Retinal pigment epithelial cell (primary cell): ENCODE data around the gene RNF212.

Experiments used
- DNase-seq: peaks from one replicate; pipeline ENCODE4 v3.0.0-alpha.2; 2010; ENCODE audit warnings: low read depth
- H3K4me3 ChIP-seq: 2 replicates; pipeline ENCODE4 v1.5.1; 2011; ENCODE audit warnings: mild to moderate bottlenecking, low read length, control low read depth, moderate library complexity
- TF ChIP-seq, protein P1 (sequence below): conservative IDR thresholded peaks from 2 replicates; pipeline ENCODE4 v1.5.1; 2011; ENCODE audit warnings: low read depth, low read length, control low read depth, inconsistent platforms

Gene RNF212

DNA sequence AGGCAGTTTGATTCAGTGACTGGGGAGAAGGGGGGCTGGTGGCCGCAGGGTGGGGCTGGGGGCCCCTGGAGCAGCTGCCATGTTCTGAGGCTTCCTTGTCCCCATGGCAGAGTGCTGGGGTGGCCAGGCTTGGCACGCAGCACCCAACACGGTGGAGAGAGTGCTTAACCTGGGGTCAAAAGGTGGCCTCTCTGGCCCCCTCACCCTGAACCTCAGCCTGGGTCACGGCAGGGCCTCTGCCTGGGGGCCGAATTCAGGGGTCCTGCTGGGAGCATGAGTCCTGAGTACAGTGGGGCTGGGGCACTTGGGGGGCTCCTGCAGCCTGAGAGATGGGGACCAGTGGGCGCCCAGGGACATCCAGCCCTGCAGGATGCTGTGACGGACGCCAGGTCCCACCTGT lies 82.0 kb downstream of the RNF212 start:
- no peak overlapping the region for H3K4me3 ChIP-seq
- DNase-seq = no peak
- TF ChIP-seq, protein P1, sequence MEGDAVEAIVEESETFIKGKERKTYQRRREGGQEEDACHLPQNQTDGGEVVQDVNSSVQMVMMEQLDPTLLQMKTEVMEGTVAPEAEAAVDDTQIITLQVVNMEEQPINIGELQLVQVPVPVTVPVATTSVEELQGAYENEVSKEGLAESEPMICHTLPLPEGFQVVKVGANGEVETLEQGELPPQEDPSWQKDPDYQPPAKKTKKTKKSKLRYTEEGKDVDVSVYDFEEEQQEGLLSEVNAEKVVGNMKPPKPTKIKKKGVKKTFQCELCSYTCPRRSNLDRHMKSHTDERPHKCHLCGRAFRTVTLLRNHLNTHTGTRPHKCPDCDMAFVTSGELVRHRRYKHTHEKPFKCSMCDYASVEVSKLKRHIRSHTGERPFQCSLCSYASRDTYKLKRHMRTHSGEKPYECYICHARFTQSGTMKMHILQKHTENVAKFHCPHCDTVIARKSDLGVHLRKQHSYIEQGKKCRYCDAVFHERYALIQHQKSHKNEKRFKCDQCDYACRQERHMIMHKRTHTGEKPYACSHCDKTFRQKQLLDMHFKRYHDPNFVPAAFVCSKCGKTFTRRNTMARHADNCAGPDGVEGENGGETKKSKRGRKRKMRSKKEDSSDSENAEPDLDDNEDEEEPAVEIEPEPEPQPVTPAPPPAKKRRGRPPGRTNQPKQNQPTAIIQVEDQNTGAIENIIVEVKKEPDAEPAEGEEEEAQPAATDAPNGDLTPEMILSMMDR = no peak

DNA sequence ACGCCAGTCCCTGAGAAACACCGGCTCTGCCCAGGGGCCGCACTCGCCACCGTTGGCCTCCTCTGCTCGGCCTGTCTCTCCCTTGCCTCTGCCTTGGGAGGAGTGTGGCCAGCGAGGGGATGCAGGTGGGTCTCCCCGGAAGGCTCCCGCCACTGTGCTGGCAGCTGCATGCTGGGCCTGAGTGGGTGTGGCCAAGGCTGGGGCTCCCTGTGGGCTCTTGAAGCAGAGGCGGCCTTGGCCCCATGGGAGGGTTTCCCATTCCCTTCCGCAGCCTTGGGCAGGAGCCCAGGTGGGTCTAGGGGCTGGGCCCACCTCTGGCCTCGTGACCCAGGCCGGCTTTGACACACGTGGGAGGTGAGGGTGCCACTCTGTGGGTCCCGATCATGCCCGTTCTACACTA lies 82.8 kb downstream of the RNF212 start:
- TF ChIP-seq, protein P1 = no peak
- H3K4me3 ChIP-seq = no peak overlapping the region
- DNase-seq = no peak

GRCh38 chr4:1030031-1030430 lies 83.3 kb downstream of the RNF212 start:
- H3K4me3 ChIP-seq = no peak overlapping the region
- DNase-seq = no peak
- TF ChIP-seq, protein P1 = no peak

GRCh38 chr4:1029529-1029928 lies 83.8 kb downstream of the RNF212 start:
- TF ChIP-seq, protein P1 = no peak
- H3K4me3 ChIP-seq = no peak overlapping the region
- DNase-seq = no peak

DNA sequence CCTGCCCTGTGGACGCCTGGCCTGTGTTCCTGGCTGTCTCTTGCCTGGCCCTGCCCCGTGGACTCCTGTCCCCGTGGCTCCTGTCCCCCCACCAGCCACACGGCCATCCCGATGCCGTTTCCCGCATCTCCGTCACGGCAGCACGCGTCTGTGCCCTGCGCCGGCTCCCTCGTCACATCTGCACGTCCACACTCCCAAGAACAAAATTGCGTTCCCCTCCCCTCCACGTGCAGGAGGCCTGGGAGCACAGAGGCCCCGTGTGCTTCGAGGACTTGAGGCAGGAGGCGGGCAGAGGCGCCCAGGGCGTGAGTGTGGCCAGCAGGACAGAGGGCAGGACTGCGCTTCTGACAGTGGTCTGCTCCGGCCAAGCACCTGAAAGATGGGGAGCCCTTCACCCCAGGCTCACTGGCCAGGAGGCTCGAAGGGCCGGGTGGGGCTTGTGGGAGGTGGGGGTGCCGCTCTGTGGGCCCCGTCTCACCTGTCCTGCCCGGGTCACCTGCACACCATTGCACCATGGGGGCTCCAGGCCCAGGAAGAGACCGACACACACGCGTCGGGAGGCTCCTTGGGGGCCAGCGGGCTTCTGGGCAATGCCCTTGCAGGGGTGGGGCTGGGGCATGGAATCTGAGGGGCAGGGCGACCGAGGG lies 84.7 kb downstream of the RNF212 start:
- TF ChIP-seq, protein P1 = no peak
- DNase-seq = no peak
- no peak overlapping the region for H3K4me3 ChIP-seq

GRCh38 chr4:1027915-1028238 lies 85.5 kb downstream of the RNF212 start:
- no peak overlapping the region for H3K4me3 ChIP-seq
- TF ChIP-seq, protein P1 = no peak
- DNase-seq = no peak

DNA sequence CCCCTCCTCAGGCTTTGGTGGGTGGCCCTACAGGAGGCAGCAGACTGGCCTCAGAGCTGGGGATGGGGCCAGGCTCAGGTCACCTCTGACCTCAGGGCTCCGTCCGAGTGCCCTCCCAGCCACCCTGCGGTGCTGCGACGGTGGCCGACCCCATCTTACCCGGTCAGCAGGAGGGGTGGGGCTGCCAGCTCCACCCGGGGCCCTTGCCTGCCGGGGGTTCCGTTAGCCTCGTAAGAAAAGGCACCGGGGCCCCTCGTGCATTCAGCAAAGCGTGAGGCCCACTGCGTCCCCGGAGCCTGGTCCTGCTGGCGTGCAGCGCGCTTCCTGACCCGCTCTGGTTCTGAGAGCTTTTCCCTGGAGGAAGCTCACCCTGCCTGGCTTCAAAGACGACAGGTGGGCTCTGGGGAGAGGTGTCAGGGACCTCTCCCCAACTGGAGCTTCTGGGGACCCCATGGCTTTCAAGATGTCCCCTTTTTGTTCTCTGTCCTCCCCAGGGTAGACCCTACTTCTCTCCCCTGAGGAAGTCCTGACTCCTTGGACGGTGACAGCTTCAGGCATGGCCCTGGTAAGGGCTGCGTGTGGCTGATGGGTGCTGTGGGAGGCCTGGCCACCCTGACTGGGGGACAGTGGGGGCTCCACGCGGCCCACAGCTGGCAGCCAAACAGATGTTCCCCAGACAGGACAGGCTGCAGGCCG lies 86.0 kb downstream of the RNF212 start:
- no peak for DNase-seq
- H3K4me3 ChIP-seq = no peak overlapping the region
- TF ChIP-seq, protein P1 = no peak
